HUDEP-2 (cell line): ENCODE measurements around the gene PRELID3B.
"Not testable (repeated sequence)": the region's sequence is repeated elsewhere in the genome, so short reads cannot be mapped to it uniquely, and the experiment has no call there.

Experiments
- DNase-seq, 76 experiments: peaks; one replicate each; lab custom pipeline; 2025; ENCODE audit not compliant: unreplicated experiment in 76 of 76; lab: John Stamatoyannopoulos, UW

PRELID3B gene

DNA sequence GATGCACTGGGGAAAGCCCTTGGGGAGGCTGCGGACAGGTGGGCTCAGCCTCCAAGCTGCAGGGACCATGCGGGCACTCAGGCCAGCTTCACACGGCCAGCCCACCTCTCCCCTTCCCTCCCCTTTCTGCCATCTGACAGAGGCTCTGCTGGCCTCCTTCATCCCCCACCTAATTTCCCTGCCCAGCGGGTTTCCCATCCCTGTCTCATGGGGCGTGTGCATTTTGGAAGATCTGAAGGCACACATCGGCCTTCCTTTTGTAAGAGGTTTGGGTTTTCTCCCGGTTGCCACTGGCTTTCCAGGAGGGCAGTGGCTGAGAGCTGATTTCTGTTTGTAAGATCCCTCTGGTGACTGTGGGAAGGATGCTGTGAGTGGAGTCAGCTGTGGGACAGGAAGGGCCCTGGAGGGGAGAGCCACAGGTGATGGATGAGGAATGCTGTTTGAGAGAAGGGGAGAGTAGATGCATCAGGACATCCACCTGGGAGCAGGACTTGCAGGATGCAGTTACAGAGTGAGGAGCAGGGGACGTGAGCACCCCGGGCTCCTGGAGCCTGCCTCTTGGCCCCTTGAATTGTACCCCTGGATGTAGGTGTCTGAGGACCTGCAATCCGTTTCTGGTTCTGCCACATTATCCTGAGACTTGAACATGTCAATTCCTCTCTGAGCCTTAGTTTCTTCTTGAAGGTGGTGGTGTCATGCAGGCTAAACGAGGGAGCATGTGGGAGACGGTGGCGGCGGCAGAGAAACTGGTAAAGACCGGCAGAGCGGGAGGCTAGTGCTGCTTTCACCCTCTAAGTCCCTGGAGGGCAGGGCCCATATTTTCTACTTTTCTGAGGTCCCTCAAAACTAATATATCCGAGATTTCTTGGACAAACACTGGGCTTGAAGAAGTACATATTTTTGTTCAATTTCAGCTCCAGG is 29.3 kb downstream of the PRELID3B start:
- no peak for DNase-seq

DNA sequence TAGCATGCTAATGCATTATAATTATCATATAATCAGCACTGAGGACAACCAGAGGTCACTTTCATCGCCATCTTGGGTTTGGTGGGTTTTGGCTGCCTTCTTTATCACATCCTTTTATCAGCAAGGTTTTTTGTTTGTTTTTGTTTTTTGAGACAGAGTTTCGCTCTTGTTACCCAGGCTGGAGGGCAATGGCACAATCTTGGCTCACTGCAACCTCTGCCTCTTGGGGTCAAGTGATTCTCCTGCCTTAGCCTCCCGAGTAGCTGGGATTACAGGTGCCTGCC is 30.8 kb downstream of the PRELID3B start:
- DNase-seq: not testable (repeated sequence)

DNA sequence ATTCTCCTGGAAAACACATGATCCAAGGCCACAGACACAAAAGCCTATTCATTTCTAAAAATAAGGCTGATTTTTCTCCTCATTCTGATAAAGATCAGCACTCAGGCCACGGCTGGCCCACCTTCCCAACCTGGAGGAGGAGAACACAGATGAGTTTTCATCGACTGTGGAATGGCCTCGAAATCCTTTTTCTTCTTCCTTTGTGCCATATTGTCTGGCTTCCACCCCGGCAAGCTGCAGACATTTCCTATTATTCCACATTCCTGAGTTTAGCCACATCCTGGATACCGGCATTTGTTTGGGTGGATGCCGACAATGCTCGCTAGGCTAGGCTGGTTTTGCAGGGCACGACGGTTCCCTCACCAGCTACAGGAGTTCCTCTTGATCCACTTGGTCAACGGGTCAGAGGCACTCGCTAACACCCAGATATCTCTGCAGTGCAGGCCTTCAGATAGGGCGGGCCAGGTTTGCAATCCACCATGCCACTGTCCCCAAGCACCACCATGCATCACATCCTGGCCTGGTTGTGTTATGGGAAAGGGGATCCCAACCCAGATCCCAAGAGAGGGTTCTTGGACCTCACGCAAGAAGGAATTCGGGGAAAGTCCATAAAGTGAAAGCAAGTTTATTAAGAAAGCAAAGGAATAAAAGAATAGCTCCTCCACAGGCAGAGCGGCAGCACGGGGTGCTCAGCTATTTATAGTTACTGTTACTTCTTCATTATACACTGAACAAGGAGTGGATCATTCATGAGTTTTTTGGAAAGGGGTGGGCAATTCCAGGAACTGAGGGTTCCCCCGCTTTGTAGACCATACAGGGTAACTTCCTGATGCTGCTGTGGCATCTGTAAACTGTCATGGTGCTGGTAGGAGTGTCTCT is 31.4 kb downstream of the PRELID3B start:
- peak in 19 of 76 experiments; percentile 4 to 52 (median 21) for DNase-seq

DNA sequence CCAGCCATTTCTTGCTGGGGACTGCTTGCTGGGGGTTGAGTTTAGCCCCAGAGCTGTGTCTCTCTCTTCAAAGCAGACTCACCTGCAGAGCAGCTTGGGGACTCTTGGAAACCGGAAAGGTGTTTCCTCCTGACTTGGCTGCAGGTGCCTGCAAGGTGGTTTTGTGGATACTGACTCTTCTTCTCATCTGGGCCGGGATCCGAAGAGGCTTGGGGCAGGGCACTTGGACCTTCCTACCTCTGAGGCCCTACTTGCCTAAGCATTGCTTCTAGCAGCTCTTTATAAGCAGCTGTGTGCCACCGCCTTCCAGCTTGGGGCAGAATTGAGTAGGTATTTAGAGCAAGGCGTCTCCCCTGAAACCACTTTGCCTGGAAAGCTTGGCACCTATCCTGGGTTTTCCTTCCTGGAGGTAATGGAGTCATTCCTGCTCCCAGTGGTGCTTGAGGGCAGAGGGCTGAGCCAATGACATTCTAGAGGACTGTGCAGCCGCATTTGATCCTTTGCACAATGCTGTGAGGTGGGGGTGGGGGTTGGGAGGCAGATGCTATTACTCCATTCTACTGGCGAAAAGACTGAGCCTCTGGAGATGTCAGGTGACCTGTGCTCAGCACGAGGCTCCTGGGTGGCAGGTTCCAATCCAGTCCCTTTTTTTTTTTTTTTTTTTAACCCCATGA is 32.1 kb downstream of the PRELID3B start:
- DNase-seq: no peak

DNA sequence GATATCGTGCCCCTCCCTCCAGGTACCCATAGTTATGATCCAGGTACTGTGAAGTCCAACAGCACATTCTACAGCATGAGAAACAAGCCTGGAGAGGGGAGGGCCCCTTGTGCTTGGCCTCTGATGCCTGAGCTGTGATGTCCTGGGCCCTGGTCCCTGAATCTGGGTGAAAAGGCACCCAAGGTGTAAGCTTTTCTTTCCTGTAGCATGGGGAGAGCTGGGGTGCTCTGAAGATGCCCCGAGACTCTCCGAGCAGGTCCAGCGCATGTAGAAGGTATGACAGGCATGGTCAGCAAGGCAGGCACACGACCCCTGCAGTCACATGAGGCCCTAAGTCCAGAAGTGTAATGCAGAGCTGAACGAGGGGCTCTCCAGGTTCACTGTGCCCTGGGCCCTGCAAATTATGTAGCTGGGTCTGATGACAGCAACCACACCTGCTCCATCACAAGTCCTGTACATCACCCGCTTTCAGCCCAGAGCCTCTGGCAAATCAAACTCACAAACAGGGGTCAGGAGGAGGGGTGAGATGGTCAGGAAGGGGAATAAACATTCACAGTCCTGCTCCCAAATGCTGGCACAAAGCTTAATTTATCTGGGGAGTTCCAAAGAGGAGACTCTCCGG is 33.8 kb downstream of the PRELID3B start:
- no peak for DNase-seq

DNA sequence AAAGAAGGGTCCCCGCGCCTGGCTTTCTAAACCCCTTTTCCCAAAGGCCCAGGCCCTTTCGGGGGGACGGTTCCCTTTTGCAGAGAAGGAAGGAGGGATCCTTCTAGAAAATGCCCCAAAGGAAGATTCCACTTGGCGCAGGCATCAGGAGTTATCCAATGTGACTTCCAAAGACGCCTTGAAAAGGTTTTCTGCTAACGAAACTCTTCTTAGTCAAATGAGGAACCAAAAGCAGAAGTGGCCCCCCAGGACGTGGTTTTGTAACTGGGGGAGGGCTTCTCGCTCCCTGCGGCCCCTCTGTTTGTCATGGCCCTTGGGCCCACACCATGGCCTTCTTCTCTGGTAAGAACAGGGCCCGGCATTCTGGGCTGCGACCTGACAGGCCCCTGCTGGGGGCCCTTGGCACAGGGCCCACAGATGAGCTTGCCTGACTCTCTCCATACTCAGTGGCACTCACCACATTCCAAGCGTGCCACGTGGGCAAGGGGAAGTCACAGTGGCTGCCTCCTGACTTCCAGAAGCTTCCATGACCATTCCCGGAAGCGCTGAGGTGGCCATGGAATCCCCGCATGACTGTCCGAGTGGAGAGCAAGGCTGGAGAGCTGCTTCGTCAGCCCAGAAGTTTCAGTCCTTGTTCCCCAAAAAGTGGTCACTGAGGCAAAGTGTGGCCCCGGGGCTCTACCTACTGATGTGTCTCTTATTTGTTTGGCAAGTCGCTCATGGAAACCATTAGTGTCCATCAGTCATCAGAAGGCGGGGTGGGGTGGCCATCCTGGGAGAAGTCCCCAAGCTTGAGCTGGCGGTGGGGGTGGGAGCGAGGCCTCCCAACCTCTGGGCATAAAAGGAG is 34.7 kb downstream of the PRELID3B start:
- DNase-seq: no peak

DNA sequence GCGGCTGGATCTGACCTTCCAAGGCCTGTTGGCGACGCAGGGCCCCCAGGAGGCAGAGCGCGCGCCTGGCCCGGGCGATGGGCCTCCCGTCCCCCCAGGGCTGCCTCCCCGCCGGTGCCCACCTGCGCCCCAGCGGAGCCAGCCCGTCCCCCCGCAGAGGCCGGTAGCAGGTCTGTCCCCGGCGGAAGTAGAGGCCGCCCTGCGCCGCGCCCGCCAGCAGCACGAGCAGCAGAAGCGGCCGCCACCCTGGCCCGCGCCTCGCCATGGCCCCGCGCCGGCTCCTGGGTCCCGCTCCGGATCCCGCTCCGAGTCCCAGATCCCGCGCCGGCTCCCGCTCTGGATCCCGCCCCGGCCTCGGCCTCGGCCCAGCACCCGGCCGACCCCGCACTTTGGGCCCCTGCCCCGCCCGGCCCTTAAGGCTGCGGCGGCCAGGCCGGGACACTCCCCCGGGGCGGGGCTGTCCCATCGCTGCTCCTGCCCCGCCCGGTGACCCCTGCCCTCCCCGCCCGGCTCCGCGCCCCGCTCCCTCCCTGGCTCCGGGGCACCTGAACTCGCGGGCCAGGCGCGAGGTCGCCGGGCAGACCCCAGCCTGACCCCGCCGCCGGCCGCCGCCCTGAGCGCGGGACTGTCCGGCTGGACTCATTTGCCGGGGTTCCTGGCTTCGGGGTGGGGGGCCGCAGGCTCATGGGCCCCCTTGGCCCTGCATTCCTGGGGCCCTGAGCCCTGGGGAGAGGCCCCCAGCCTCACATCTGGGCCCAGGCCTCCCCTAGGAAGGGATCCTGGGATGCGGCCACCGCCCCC is 35.5 kb downstream of the PRELID3B start, which contains the start of gene CTSZ:
CTSZ (minus strand) TSS at position 391 of the 801 bp plus-strand sequence; CDS start at position 265, 126 bp downstream.
- peak in 43 of 76 experiments; percentile 5 to 66 (median 34) for DNase-seq

DNA sequence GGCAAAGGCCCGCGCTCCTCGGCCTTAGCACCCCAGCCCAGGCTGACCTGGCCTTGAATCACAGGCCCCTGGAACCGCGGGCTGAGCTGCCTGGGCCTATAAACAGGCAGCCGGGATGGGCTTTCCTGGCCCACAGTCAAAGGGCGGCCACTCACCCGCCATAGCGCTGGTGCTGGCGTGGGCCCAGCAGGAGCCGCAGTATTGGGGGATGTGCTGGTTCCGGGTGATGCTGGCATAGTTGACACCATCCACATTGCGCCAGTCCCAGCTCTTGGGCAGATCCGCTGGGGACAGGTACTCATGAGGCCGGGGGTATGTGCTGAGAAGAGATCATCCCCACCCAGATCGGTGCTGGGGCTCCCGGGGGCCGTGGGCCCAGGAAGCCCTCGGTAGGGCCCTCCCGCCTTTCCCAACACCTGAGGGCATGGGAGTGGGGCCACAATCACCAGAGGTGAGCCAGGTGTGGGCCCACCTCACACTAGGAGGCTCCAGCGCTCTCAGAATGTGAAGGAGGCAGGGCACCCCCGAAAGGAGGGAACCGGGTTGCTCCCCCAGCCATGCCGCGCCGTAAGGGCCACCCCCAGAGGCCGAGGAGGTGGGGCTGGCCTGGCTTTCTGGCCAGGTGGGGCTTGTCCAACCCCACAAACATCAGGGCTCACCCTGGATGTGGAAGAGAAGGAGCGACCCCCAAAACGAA is 36.3 kb downstream of the PRELID3B start:
- peak in 2 of 76 experiments; percentile 3 to 5 for DNase-seq

DNA sequence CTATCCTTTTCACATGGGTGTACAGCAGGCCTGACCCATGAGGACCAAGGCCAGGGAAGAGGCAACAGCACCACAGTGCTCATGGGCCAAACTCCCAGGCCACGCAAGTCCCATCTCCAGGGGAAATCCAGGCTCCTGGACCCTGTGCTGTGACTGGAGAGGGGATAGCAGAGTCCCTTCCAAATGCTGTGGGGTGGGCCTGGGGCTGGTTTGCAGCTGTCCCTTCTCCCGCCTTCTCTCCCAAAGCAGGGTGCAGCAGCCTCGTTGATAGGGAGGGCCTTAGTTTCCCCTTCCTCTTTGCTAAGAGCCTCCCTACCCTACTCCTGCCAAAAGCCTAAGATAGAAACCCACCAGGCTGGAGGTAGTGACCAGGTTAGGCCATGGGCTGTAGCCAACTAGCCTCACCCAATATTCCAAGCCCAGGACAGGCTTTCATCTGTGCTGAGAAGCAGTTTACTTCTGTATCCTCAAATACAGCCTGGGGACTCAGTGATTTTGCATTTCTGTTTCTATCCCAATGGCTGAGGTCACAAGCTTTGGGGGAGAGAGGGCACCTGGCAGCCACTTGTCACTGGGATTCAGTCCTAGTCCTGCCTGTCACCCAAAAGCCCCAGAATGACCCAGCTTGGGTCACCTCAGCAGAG is 36.9 kb downstream of the PRELID3B start:
- DNase-seq: no peak

DNA sequence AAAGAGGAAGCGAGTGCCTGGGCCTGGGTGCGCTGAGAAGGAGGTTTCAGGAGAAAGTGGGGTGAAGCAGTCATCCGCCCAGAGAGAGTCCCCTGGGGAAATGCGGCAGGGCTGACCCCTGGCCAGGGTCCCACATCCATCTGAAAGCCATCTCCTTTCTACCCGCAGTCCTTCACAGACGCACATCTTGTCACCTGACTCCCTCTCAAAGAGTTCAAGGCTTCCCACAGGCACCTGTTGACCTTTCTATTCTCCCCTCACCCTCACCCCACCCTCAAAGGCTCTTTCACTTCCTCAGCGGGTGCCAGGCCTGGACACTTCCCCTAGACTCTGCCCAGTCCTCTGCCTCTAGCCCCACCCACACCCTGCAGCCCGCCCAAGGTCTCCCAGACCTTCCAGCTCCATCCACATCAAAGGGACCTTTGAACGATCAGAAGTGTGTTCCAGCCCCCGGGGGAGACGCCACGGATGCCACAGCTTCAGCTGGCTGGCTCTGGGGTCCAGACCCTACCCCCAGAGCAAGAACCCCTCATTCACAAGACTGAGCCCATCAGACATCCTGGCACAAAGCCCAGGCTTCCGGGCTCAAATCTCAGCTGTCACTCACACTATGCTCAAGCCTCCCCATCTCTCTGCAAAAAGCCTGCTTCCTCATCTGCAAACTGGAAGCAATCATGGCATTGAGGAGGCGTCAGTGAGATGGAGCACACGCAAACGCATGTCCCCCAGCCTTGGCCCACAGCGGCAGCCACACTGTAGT is 37.6 kb downstream of the PRELID3B start:
- peak in 7 of 76 experiments; percentile 5 to 32 (median 14) for DNase-seq

DNA sequence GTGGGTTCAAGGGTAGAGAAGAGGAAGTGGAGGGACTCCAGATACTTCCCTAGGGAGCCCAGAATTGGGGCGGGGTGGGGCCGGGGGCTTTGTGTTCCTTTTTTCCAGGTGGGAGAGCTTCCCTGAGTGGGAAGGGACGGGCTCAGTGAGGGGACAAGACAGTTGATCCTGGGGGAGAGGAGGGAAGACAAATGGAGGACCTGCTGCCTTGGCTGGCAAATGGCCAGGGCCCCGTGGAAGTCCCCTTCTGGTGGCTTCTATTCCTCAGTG is 38.2 kb downstream of the PRELID3B start:
- no peak for DNase-seq

DNA sequence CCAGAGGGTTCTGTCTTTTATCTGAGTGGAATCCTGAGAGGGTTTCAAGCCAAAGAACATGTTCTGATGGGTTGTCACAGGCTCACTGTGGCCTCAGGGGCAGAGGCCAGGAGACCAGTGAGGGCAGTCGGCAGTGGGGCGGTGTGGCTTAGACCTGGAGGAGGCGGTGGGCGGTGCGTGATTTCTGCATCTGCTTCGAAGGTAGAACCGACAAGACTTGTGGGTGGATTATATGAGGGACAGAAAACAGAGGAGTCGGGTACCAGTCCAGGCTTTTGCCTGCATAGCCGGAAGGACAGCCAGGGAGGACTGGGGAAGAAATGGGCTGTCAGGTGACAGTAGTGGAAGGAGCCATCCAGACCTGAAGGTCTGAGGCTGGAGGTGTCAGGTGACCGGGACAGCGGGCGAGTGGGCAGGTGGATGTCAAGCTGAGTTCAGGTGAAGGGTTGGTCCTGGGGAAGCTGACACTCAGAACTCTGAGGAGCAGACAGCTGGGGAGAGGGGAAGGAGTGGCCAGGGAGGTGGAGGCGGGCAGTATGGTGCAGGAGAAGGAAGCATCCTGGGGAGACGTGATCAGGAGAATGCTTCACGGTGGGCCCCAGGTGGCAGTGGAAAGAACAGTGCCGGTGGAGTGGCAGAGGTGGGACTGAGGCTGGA is 38.6 kb downstream of the PRELID3B start:
- no peak for DNase-seq

DNA sequence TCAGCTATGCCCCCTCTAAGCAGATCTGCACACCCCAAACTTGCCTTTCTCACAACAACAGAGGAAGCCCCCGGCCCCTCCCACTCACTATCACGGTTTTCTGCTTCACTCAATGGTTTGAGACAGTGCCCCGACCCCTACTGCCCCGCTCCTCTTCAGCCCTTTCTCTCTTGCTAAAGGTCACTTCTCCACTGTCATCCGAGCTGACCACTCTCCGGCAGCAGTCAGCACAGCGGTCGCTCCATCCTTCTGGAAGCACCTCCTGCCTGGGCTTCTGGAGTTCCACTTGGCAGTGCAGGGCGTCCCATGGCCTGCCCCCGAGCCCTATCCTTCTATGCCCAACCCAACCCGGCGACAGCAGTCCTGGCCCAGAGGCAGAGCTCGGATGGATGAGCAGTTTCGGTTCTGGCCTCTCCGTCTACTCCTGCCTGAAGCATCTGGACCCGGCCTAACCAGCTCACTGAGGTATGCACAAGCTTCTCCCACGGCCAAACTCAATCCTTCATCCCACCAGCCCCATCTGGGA is 39.6 kb downstream of the PRELID3B start:
- no peak for DNase-seq

DNA sequence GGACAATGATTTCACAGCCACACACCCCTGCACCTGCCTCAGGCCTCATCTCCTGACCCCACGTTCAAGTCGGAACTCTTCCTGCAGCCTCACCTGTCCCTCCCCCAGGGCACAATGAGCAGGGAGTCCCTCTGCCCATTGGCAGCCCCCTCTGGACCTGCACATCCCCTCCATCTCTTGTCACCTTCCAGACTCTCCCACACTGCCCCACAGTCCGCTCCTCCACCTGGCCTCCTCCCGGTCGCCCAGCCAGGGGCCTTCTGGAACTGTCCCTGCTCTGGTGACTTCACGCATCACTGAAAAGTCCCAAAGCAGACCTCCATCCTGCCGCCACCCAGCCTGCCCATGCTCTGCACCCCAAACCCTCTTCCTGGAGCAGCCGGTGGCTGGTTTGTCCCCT is 40.2 kb downstream of the PRELID3B start:
- no peak for DNase-seq

DNA sequence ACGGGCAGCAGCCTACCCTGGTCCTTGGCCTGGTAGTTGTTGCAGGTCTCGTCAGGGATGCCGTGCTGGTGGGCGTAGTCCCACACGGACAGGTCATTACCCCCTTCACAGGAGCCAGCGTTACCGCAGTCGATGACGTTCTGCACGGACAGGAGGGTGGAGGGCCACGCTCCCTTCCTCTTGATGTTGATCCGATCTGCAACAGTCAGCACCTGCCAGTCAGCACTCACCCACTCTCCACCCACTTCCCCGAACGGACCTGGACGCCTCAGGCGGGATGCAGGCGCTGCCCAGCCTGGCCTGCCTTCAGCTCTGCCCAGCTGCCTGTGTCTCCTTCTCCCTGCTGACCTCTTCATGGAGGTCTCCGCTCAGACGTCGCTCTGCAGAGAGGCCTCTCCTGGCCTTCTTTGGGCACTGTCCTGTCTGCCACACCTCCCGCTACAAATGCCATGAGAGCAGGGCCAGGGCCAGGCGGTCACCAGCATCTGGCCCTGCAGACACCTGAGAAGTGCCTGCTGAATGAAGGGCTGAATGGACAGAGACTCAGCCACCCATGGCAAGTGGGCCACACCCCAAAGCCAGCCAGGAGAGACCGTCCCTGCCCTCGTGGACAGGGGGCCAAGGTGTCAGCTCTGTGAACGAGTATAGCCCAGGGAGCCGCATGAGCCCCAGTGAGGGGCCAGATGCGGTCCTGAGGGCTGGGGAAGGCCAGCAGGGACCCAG is 41.0 kb downstream of the PRELID3B start:
- DNase-seq: no peak

DNA sequence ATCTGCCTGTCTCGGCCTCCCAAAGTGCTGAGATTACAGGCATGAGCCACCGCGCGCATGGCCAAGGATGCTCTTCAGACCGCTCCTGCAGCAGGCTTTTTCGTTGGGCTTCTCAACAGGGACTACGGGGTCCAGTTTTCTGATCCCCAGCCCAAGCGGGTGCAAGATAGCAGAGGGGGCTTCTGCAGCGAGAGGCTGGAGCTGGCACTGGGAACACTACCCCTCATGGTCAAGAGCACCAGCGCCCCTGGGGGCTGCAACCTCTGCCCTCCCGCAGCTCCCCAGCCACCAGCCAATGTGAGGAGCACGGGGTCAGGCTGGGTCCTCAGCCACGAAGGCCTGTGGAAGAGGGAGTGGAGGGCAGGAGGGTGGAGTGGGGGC is 41.5 kb downstream of the PRELID3B start:
- no peak for DNase-seq
